Effector CD4-positive, alpha-beta T cell (primary cell): ENCODE results near the gene PDK4. TPM values are rescaled to one million over a fixed set of nuclear protein-coding genes. Genes with fewer than 3 reads are reported as not detected.
"Not testable (repeated sequence)": the region's sequence is repeated elsewhere in the genome, so short reads cannot be mapped to it uniquely, and the experiment has no call there.

Experiments
- DNase-seq: peaks from one replicate; pipeline ENCODE4 v3.0.0-alpha.2; 2020
- total RNA-seq: gene quantifications from one replicate; lab custom pipeline; 2026; lab: John Stamatoyannopoulos, UW

PDK4 gene
- total RNA-seq, result not detected

- DNase-seq, result no peak
Observed at GRCh38 chr7:95596198-95597063, at the start of gene PDK4. Gene PDK4 (minus strand): TSS chr7:95596516. CDS start chr7:95596293, 223 bp downstream.

- DNase-seq, result no peak
Observed at GRCh38 chr7:95642173-95642572, 45.9 kb upstream of the PDK4 start.

DNA sequence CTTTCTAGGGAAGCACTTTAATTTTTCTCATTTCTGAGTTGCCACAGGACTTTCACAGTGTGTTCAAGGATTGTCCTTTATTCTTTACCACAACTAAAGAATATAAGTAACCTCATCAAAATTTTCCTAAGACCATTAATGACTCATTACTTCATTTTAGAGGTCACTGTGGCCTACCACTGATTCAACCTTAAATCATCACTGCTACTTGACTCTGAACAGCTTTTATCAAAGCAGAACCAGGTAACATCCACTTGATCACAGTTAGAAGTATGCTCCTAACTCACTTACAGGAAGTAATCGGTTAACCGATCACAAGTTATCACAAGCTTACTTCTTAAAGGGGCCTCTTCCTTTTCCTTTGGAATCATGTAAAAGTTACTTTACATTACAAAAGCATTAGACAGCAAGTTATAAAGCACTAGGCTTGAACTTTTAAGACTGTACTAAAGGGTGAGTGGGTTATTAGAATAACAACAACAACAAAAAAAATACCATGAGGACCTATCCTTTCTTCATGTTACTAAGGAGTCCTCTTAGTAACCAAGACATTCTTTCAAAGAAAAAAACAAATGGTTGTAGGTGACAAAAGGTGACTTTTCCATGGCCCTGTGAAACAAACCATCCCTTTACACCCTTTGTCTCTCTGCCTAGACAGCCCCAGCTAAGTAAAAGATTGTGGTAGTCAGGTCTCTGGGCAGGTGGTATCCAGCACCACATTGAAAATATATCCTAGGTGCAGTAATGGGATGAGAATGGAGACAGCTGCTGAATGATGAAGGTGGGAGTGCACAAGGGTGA, 40.0 kb upstream of the PDK4 start:
- no peak for DNase-seq

GRCh38 chr7:95632609-95633008, 36.3 kb upstream of the PDK4 start:
- no peak for DNase-seq

GRCh38 chr7:95631527-95631926, 35.2 kb upstream of the PDK4 start:
- no peak for DNase-seq

DNA sequence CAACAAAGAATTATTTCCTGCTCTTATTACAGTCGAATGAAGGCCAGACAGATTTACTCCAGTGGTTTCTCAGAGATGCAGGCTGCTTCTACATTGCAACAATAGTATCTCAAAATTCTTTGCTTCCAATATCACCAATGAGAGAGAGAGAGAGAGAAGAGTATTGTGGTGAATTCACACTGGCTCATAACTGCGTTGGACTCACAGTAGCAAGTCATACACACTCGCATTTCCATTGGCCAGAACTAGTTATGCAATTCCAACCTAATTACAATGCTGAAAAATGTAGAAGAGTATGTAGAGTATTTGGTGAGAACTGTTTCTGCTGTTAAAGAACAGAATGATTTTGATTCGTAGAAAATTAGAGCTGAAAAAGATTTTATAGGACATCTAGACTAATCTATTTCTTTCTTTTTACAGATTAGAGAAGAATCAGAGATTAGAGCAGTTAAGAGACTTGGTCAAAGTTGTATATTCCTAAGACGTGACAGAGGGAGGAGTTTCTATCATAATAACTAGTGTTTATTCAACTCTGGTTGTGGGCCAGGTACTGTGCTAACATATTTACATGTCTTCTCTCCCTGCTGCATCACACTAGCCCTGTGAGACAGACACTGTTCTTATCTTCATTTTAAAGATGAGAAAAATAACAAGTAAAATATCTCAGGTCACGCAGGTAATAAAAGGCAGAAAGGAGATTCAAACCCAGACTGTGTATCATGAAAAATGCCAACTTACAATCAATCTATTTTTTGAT, 34.6 kb upstream of the PDK4 start:
- no peak for DNase-seq

DNA sequence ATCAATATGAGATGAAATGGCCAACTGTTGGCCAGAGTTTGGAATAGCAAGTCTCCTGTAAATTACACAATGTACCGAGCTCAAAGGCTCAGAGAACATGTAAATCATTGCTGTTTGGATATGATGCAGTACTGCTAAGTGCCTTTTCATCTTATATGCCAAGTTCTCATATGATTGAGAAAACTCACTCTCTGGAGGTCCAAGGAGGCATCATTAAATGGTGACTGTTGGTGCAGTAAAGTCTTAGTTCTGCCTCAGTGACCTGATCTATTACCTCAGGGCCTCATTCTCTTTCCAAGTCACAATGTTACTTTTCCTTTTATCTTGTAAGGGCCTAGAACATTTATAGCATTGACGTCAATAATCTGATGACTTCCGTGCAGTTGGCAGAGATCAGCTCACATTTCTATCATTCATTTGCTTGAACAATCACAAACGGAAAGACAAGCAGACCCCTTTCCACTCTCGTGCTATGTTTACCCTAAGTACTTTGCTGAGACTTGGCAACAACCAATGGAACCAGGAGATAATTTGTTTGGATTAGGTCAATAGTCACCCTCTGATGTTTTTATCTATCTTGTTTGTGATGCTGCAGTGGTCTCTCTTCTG, 32.6 kb upstream of the PDK4 start:
- no peak for DNase-seq

GRCh38 chr7:95623788-95624187, 27.5 kb upstream of the PDK4 start:
- DNase-seq, result no peak

GRCh38 chr7:95622859-95623258, 26.5 kb upstream of the PDK4 start:
- no peak for DNase-seq

- DNase-seq, result no peak
Observed at GRCh38 chr7:95622001-95622549, 25.8 kb upstream of the PDK4 start.

GRCh38 chr7:95621404-95621803, 25.1 kb upstream of the PDK4 start:
- DNase-seq, result no peak

DNA sequence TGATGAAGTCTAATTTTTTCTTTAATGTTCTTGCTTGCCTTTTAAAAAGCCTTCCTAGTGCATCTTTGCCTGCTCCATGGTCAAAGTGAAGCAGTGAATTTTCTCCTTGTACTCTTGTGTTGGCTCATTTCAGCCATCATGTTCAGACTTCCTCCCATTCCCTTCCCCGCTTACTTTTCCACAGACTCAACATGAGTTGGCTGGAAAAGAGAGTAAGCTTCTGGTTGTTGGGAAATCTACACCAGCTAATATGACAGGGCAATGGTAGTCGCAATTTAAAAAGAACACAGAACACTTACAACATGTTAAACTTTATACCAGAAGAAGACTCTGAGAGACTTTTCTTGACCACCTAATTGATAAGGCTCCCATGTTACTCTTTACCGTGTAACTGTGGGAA, 24.3 kb upstream of the PDK4 start:
- DNase-seq, result no peak

DNA sequence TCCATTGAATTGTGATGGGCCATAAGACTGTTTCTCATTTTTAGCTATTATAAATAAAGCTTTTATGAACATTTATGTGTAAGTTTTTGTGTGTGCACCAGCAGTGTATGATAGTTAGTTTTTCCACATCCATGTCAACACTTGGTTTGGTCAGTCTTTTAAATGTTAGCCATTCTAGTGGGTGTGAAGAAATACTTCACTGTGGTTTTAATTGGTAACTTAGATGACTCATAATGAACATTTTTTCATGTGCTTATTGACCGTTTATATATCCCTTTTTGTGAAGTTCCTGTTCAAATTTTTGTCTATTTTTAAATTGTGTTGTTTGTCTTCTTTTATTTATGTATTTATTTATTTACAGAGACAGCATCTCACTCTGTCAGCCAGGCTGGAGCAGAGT, 23.6 kb upstream of the PDK4 start:
- no peak for DNase-seq

GRCh38 chr7:95619517-95619916, 23.2 kb upstream of the PDK4 start:
- DNase-seq, result no peak

DNA sequence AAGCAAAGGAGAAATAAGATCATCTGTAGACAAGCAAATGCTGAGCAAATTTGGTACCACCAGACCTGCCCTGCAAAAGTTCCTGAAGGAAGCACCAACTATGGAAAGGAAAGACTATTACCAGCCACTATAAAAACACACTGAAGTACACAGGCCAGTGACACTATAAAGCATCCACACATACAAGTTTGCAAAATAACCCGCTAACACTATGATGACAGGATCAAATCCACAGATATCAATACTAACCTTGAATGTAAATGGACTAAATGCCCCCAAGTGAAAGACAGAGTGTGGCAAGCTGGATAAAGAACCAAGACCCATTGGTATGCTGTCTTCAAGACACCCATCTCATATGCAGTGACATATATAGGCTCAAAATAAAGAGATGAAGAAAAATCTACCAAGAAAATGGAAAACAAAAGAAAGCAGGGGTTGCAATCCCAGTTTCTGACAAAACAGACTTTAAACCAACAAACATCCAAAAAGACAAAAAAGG, 18.2 kb upstream of the PDK4 start:
- no peak for DNase-seq

- no peak for DNase-seq
Observed at GRCh38 chr7:95611224-95611623, 14.9 kb upstream of the PDK4 start.

DNA sequence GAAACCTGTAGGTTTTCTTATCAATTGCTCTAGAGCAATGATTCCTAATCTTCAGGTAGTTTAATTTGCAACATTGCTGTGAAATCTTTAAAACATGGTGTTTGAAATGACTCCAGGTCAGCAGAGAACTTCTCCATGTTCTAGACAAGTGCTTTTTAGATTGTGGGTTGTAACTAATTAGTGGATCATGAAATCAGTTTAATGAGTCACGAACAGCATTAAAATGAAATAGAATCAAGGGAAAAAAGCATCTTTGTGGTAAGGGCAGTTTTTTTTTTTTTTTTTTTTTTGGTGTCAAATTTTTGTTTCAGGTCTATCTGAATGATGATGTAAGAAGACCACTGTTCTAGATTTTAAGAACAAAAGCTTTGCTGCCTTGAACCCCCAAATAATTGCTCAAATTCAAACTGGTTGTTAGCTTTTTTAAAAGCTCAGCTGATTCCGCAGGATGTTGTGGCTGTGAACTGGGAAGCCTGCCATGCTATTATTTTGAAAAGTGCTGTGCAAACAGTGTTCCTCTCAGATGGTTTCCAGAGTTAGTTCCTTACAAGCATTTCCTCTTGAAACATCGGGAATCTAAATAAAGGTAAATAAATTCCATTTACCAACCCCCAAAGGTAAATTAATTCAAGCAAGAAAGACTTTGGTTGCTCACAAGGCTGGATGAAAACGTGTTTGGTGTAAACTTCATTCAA, 13.1 kb upstream of the PDK4 start:
- DNase-seq, result no peak

GRCh38 chr7:95608359-95609173, 12.2 kb upstream of the PDK4 start:
- DNase-seq, result no peak

GRCh38 chr7:95607561-95607960, 11.2 kb upstream of the PDK4 start:
- DNase-seq, result no peak

GRCh38 chr7:95605275-95605674, 9.0 kb upstream of the PDK4 start:
- no peak for DNase-seq

DNA sequence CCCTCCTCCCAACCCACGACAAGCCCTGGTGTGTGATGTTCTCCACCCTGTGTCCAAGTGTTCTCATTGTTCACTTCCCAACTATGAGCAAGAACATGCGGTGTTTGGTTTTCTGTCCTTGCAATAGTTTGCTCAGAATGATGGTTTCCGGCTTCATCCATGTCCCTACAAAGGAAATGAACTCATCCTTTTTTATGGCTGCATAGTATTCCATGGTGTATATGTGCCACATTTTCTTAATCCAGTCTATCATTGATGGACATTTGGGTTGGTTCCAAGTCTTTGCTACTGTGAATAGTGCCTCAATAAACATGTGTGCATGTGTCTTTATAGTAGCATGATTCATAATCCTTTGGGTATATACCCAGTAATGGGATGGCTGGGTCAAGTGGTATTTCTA, 8.5 kb upstream of the PDK4 start:
- DNase-seq, result not testable (repeated sequence)
